GM21576 (cell line): ENCODE results near the gene ARMS2.

Experiments used
- ATAC-seq: cut with Tn5 transposase; IDR thresholded peaks from one replicate; pipeline ENCODE4 v1.9.1; 2021; ENCODE audit warnings: mild to moderate bottlenecking, moderate library complexity; ENCODE audit not compliant: unreplicated experiment

ARMS2 gene

DNA sequence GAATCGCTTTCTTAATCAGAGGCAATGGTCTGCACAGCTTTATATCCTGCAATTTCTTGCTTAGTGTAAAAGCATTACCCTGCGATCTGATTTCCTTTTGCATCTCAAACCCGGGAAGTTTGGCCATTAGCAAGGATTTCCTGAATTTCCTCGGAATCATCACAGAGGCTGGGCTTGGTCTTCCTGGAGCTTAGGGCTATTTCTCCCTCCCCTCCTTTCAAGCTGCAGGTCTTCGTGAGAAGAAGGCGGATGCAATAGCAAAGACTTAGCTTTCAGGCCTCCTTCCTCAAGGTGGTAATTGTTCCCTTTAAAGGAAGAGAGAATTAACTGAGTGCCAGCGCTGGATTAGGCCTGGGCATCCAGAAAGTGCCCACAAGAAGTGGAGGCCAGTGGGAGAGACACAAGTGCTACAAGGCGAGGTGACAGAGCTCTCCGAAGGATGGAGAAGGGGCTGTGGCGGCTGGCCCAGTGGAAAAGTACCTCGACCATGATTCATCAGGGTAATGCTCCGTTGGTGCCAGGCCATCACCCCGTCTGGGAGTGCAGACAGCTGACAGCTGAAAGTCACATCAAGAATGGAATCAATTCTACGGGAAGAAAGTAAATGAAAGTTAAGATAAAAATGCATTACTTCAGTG is 4.0 kb upstream of the ARMS2 start:
- no peak for ATAC-seq

GRCh38 chr10:122454071-122454470 is 382 bp upstream of the ARMS2 start:
- no peak for ATAC-seq

DNA sequence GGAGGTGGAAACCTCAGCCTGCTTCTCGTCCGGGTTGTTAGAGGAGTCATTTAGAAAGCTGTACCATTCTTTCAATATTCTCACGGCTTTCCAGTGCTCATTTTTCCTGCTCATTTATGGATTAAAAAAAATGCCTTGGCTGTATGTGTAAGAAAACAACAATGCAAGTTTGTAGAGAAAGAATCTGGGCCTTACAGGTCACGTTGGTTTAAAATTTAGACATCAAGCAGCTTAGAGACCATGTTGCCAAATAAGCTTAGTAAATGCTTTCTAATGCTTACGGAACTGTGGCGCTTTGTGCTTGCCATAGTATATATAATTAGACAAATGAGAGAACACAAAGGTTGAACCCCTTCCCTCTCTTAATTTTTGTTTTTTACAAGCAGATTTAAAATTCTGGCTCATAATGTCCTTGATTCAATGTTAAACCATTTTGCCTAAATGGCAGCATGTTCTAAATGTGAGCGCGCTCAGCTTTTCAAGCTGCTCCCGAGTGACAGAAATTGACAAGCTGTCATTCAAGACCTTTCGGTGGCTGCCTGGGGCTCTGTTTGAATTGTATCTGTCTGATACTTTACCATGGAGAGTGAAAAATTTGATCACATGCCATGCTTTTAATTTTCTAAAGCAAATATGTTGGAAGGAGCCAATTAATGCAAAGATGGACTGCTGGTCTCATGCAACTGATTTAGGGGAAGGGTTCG is 1.1 kb downstream of the ARMS2 start:
- no peak for ATAC-seq

DNA sequence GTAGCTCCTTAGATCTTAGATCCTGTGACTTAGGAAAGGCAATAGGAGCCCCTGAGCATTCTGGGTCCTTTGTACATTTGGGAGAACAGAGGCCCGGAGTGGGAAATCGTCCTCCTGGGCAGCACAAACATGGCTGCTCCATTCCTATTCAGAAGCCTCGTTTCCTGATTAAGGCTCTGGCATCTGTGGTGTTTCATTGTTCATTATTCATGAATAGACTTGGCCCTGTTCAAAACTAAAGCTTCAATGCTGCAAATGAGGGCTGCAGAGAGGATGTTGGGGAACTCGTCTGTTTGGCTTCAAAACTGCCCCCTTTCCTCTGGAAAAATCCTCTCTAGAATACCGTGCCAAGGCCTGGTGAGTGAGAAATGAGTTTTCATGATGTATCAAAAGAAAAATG is 3.5 kb downstream of the ARMS2 start:
- ATAC-seq: no peak

GRCh38 chr10:122458693-122459092 is 4.2 kb downstream of the ARMS2 start:
- ATAC-seq: no peak

DNA sequence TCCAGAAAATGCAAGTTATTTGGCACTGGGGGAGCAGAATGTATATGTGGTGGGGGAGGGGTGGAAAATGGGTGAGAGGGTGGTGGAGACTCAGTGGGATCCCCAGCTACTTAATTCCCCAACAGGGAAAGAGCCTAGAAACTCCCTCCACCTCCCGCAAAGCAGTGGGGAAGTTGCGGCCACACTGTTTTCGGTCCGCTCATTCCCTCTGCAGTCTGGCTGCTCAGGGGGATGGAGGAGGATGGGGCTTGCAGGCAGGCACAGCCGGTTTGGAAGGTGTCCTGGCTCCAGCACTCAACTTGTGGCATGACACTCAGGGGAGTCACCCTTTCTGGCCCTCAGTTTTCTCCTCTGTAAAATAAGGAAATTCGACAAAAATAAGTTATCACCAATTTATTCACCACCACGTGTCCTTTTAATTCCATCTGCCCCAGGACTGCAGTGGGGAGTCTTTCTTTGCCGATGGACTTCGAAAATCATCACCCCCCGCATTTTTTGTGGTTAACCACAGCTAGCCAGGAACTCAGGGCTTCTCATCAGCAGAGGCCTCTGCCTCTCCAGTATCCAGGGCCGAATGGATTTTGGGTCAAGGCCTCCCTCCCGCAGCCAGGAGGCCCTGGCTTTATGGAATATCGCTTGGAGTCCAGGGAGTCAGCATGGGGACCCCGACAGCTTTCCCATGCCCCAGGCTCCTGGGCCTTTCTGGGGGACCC is 5.3 kb downstream of the ARMS2 start:
- ATAC-seq: no peak

DNA sequence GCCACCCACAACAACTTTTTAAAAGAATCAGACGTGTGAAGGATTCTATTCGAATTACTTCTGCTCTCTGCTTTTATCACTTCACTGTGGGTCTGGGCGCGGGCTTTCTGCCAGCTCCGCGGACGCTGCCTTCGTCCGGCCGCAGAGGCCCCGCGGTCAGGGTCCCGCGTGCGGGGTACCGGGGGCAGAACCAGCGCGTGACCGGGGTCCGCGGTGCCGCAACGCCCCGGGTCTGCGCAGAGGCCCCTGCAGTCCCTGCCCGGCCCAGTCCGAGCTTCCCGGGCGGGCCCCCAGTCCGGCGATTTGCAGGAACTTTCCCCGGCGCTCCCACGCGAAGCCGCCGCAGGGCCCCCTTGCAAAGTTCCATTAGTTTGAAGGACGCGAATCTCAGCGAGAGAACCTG is 6.4 kb downstream of the ARMS2 start:
- ATAC-seq: no peak

DNA sequence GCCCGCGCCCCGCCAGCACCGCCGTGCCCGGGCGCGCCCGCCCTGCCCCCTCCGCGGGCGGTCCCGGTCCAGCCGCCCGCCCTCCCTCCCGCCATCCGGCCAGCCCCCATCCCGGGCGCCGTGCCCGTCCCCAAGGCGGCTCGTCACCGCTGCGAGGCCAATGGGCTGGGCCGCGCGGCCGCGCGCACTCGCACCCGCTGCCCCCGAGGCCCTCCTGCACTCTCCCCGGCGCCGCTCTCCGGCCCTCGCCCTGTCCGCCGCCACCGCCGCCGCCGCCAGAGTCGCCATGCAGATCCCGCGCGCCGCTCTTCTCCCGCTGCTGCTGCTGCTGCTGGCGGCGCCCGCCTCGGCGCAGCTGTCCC is 6.9 kb downstream of the ARMS2 start, which contains the start of gene HTRA1:
TSS of gene HTRA1 (plus strand) at position 187 of the 362 bp plus-strand sequence. CDS start at position 287, 100 bp downstream.
- no peak for ATAC-seq

GRCh38 chr10:122461729-122462532 is 7.5 kb downstream of the ARMS2 start:
- ATAC-seq: no peak

DNA sequence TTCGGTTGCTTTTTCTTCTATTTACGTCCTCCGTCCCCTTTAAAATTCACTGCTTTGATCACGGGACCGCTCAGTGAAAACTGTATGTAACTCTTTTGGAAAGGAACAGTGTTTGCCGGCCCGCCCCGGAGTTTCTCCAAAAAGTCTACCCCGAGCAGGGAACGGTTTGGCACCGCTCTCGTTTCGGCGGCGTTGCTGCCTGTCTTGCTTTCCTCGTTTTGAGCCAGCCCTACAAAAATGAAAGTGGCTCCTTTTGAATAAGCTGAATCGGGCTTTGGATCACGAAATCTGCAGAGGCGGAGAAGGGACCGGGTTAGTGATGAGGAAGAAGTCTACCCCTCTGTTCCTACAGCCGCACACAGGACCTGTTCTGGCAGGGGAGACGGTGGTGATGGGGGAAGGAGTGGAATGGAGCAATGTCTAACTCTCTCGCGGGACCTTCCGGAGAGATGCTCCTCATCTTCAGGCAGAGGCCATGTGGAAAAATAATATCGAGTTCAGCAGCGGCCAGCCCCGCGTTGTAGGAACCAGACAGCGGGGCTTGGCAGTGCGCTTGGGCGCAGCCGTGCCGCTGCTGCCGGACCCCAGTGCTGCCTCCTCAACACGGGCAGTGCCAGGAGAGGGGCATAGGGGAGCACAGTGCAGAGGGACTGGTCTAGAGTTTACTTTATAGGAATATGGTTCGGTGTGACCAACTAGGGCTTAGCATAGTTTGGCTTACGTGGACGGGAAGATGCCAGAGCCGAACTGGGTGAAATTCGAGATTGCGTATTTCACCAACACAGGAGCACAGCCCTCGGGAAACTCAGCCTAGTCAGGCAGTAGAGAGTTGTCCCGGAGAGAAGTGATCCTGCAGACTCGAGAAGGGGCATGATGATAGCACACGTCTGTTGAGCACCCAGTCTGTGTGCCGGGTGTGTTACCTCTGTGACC is 8.3 kb downstream of the ARMS2 start:
- no peak for ATAC-seq

- no peak for ATAC-seq
Measured at GRCh38 chr10:122463466-122464249, 9.2 kb downstream of the ARMS2 start.

- no peak for ATAC-seq
Measured at GRCh38 chr10:122464250-122464510, 9.7 kb downstream of the ARMS2 start.

DNA sequence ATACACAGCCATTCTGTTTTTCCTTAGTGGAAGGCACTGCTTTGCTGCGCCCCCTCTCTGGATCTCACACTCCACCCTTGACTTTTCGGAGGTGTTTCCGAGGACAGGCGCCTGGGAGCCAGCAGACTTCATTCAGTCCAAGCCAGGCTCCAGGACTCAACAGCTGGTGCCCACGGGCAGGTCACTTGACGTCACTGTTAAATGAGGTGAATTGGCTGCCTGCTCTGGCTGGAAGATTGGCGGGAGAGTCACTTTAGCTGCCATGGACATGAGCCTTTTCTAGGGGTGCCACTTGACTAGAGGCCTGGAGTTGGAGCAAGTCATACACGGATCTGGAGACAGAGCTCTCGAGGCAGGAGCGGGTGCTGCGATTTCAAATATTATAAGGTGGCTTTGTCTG is 10.1 kb downstream of the ARMS2 start:
- ATAC-seq: no peak

DNA sequence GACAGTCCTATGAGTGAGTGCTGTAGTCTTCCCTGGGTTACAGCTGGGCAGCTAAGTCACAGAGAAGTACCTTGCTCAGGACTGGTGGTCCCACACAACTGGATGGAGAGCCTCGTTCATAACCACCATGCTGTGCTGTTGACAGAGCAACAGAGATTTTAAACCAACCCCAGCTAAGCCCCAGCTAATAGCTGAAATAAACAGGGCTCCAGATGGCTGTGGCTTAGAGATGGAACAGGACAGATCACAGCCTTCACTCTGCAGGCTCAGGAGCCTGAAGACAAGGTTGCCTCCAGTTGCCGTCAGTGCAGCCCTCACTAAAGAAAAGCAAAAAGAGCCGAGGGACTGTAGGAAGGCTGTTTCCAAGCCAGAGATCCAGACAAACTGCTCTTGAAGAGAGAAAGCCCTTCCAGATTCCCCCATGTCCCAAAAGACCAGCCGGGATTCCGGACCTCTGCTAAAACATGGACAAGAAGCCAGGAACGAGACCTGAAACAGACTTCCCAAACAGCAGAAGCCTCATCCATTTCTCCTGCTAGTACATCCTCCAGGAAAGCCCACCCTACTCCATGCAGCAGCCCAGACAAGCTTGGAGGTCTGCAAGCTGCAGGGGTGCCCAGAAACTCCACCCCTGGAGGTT is 11.1 kb downstream of the ARMS2 start:
- no peak for ATAC-seq

DNA sequence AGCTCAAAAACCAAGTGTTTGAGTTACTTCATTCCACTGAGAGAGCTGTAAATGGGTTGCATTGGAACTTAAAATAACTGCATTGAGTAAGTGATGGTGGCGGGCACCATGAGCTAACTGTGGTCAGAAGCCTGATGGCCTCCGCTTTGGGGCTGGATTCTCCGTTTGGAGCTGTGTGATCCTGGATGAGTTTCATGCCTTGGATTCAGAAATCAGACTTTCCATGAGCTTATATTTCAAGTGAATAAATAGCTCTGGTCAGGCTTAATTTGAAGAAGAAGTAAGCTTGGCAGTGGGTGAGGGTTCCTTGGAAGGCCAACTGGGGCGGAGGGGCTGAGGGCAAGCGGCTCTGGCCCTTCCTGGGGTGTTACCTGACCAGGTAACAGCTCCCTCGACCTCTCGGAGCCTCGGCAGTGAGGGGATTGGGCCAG is 12.5 kb downstream of the ARMS2 start:
- ATAC-seq: no peak

GRCh38 chr10:122467701-122468100 is 13.2 kb downstream of the ARMS2 start:
- ATAC-seq: no peak

DNA sequence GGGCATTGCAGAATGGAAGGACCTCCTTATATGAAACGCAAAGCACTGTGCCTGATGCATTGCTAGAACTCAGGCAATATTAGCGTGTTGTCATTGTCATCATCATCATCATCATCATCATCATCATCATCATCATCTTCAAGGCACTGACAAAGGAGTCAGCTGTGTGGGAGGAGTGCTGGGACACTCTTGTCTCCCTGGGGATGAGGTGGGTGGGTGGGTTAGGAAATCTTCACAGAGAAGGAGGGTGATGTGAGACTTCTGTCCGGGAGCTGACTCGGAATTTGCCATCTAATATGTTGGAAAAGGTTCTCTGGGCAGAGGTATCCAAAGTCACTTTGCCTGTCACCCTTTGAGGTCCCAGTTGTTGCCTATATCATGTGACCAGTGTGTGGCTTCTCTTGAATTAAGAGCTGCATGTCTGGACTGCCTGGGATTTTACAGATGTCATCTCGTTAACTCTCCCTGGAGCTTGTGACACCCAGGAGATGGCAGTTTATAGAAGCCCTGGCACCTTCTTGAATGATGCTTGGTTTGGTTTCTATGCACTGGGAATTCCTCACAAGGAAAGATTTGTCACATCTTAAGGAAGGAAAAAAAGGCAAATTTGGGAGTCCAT is 14.0 kb downstream of the ARMS2 start:
- ATAC-seq: no peak

GRCh38 chr10:122468926-122469781 is 14.7 kb downstream of the ARMS2 start:
- ATAC-seq: no peak
